Common myeloid progenitor, CD34-positive (primary cell): ENCODE data around the gene SLC4A5.

Experiments used
- CTCF ChIA-PET: fragments of 350-600 bp; sonication (Branson Sonifier 250); formaldehyde crosslinking; loops from one replicate; lab custom pipeline; 2021; ENCODE audit warnings: antibody characterized with exemption; lab: Charles Lee
- POLR2A ChIA-PET: fragments of 350-600 bp; sonication (Branson Sonifier 250); formaldehyde crosslinking; loops from one replicate; lab custom pipeline; 2021; ENCODE audit warnings: antibody characterized with exemption; lab: Charles Lee
- DNase-seq, 3 donors: peaks; one replicate each; pipeline versions ENCODE4 v3.0.0 to v3.0.0-alpha.2; 2013
- H3K27ac ChIP-seq, 2 experiments: 1 replicate in 1 of 2; 2 replicates in 1 of 2; pipeline ENCODE4 v1.7.0; 2013; ENCODE audit warnings: inconsistent platforms in 2 of 2, low read length in 2 of 2, mild to moderate bottlenecking in 2 of 2, low read depth in 1 of 2, moderate library complexity in 1 of 2; ENCODE audit not compliant: severe bottlenecking in 2 of 2, insufficient read depth in 1 of 2, poor library complexity in 1 of 2
- H3K27me3 ChIP-seq, 5 experiments: replicated peaks in 2 of 5; 1 replicate in 3 of 5; 2 replicates in 2 of 5; pipeline versions ENCODE4 v1.6.1 to v1.7.0; 2013; ENCODE audit warnings: low read length in 4 of 5, mild to moderate bottlenecking in 2 of 5, moderate library complexity in 2 of 5, inconsistent platforms in 1 of 5; ENCODE audit not compliant: insufficient read depth in 5 of 5, control insufficient read depth in 4 of 5
- H3K36me3 ChIP-seq, 4 experiments: 1 replicate in 2 of 4; 2 replicates in 2 of 4; pipeline versions ENCODE4 v1.6.1 to v1.7.0; 2013; ENCODE audit warnings: low read length in 3 of 4, control low read depth in 1 of 4, mild to moderate bottlenecking in 1 of 4; ENCODE audit not compliant: control insufficient read depth in 4 of 4, insufficient read depth in 4 of 4
- H3K4me1 ChIP-seq, 4 experiments: 1 replicate in 3 of 4; 2 replicates in 1 of 4; pipeline versions ENCODE4 v1.6.1 to v1.7.1; 2013; ENCODE audit warnings: low read length in 3 of 4, mild to moderate bottlenecking in 3 of 4, control low read depth in 1 of 4, inconsistent platforms in 1 of 4, moderate library complexity in 1 of 4; ENCODE audit not compliant: control insufficient read depth in 4 of 4, insufficient read depth in 4 of 4; ENCODE audit errors: control extremely low read depth in 1 of 4
- H3K4me3 ChIP-seq, 7 experiments: 1 replicate in 4 of 7; 2 replicates in 3 of 7; pipeline versions ENCODE4 v1.5.1 to v1.7.0; 2013; ENCODE audit warnings: mild to moderate bottlenecking in 7 of 7, low read length in 6 of 7, moderate library complexity in 6 of 7, inconsistent platforms in 2 of 7, low read depth in 2 of 7, control low read depth in 1 of 7; ENCODE audit not compliant: insufficient read depth in 4 of 7, control insufficient read depth in 1 of 7; ENCODE audit errors: extremely low read depth in 1 of 7
- H3K9me3 ChIP-seq, 5 experiments: 1 replicate in 4 of 5; 2 replicates in 1 of 5; pipeline versions ENCODE4 v1.6.1 to v1.7.1; 2013; ENCODE audit warnings: low read length in 4 of 5, mild to moderate bottlenecking in 2 of 5, inconsistent platforms in 1 of 5, low read depth in 1 of 5, moderate library complexity in 1 of 5; ENCODE audit not compliant: control insufficient read depth in 4 of 5, insufficient read depth in 2 of 5; ENCODE audit errors: control extremely low read depth in 1 of 5
- WGBS: methylation state at CpG from one replicate; pipeline ENCODE4 v1.1.5; 2013; ENCODE audit not compliant: insufficient coverage; 5-methylcytosine and 5-hydroxymethylcytosine counted together

Gene SLC4A5

GRCh38 chr2:74255660-74256213 lies 87.5 kb downstream of the SLC4A5 start:
- Histone ChIP-seq H3K4me1 (no peaks in the 10 kb centered on the region), H3K9me3 (no peaks in the 10 kb centered on the region), H3K36me3 (peaks cover 0 to 2% (median 0%) of the 10 kb centered on the region in 4 experiments), H3K4me3 (no peak overlapping the region), H3K27me3 (no peaks in the 10 kb centered on the region), H3K27ac (no peak overlapping the region)
- no peak for DNase-seq
- WGBS, result 98% methylated on average over 13 of the region's 18 CpGs
- ChIA-PET CTCF (interaction anchor here (1.0 to 1.6 kb wide), 2 partner anchors 12 to 79 kb away, joined by 3 to 4 read pairs; no protein-coding TSS in a partner anchor), POLR2A (no interaction called here)

- POLR2A ChIA-PET, result no interaction called here
- H3K36me3 ChIP-seq, result peaks cover 0 to 2% (median 0%) of the 10 kb centered on the region in 4 experiments
- CTCF ChIA-PET, result no interaction called here
- no peak overlapping the region for H3K4me3 ChIP-seq
- no peak for DNase-seq
- no peak overlapping the region for H3K27ac ChIP-seq
- no peaks in the 10 kb centered on the region for H3K27me3 ChIP-seq
- no peaks in the 10 kb centered on the region for H3K9me3 ChIP-seq
- WGBS, result 100% methylated on average over 4 of the region's 4 CpGs
- H3K4me1 ChIP-seq, result no peaks in the 10 kb centered on the region
These were observed 89.3 kb downstream of the SLC4A5 start for GRCh38 chr2:74253971-74254310.

- H3K27me3 ChIP-seq, result no peaks in the 10 kb centered on the region
- CTCF ChIA-PET, result no interaction called here
- H3K4me1 ChIP-seq, result no peaks in the 10 kb centered on the region
- WGBS, result 80% methylated on average over 3 of the region's 7 CpGs
- peaks cover 0 to 2% (median 0%) of the 10 kb centered on the region in 4 experiments for H3K36me3 ChIP-seq
- H3K9me3 ChIP-seq, result no peaks in the 10 kb centered on the region
- no peak overlapping the region for H3K4me3 ChIP-seq
- POLR2A ChIA-PET, result no interaction called here
- no peak overlapping the region for H3K27ac ChIP-seq
- DNase-seq, result no peak
These were observed 89.8 kb downstream of the SLC4A5 start for GRCh38 chr2:74253306-74253970.

- WGBS, result 100% methylated on average over 6 of the region's 9 CpGs
- Histone ChIP-seq H3K4me1 (no peaks in the 10 kb centered on the region), H3K4me3 (no peak overlapping the region), H3K27me3 (no peaks in the 10 kb centered on the region), H3K9me3 (no peaks in the 10 kb centered on the region), H3K36me3 (peaks cover 0 to 2% (median 0%) of the 10 kb centered on the region in 4 experiments), H3K27ac (no peak overlapping the region)
- no peak for DNase-seq
- ChIA-PET POLR2A (no interaction called here), CTCF (no interaction called here)
These were observed 90.4 kb downstream of the SLC4A5 start for GRCh38 chr2:74252862-74253261.

- ChIA-PET POLR2A (no interaction called here), CTCF (no interaction called here)
- no peaks in the 10 kb centered on the region for H3K27me3 ChIP-seq
- no peaks in the 10 kb centered on the region for H3K4me1 ChIP-seq
- DNase-seq, result no peak
- H3K4me3 ChIP-seq, result no peak overlapping the region
- H3K9me3 ChIP-seq, result no peaks in the 10 kb centered on the region
- 86% methylated on average over 1 of the region's 10 CpGs for WGBS
- peaks cover 0 to 2% (median 0%) of the 10 kb centered on the region in 4 experiments for H3K36me3 ChIP-seq
- H3K27ac ChIP-seq, result no peak overlapping the region
These were observed 91.2 kb downstream of the SLC4A5 start for GRCh38 chr2:74252036-74252435.

GRCh38 chr2:74250189-74250631 lies 93.0 kb downstream of the SLC4A5 start:
- 71% methylated on average over 7 of the region's 10 CpGs for WGBS
- ChIA-PET CTCF (interaction anchor here (0.7 to 1.9 kb wide), 22 partner anchors 8 to 282 kb away, joined by 3 to 16 read pairs (median 4); partner anchors contain the start of gene MRPL53), POLR2A (no interaction called here)
- Histone ChIP-seq H3K4me1 (peaks cover 0 to 10% (median 8%) of the 10 kb centered on the region in 4 experiments), H3K4me3 (no peak overlapping the region), H3K27me3 (no peaks in the 10 kb centered on the region), H3K9me3 (no peaks in the 10 kb centered on the region), H3K36me3 (no peaks in the 10 kb centered on the region), H3K27ac (no peak overlapping the region)
- DNase-seq, result peak; percentile 37 to 60 (median 59)
